Measurements from ENCODE around the gene SETBP1.

SETBP1 gene

GRCh38 chr18:45112682-45113081 is 432.0 kb downstream of the SETBP1 start:
- DNase-seq (ENCODE audit: low read depth), result no peak

GRCh38 chr18:45116116-45116515 is 435.4 kb downstream of the SETBP1 start:
- DNase-seq (ENCODE audit: low read depth), result no peak

Data from T follicular helper cell (primary cell).